A549 treated with CORT108297 at 1 μM for 4 hours (cell line): ENCODE data around the gene CCDC192. TPM values are rescaled to one million over a fixed set of nuclear protein-coding genes. Genes with fewer than 3 reads are reported as not detected.

Experiments used
- total RNA-seq: library from RNA; stranded (reverse); fragments of 200-300 nt; extraction: Qiagen RNA extraction; gene quantifications from 5 replicates; pipeline ENCODE4 v1.2.3, GENCODE V29; 2022

Gene CCDC192, protein sequence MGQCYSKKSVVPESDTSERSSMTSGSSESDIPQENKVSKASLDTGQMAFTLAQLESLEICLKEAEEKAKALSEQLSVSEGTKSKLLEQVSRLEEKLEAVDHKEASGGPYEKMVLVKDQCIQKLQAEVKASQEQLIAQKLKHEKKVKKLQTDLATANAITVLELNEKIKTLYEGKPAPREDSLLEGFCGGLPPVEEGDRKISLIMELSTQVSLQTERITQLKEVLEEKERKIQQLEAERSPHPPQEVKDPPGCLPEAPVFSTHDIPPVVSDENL
- not detected in 5 replicates for total RNA-seq

DNA sequence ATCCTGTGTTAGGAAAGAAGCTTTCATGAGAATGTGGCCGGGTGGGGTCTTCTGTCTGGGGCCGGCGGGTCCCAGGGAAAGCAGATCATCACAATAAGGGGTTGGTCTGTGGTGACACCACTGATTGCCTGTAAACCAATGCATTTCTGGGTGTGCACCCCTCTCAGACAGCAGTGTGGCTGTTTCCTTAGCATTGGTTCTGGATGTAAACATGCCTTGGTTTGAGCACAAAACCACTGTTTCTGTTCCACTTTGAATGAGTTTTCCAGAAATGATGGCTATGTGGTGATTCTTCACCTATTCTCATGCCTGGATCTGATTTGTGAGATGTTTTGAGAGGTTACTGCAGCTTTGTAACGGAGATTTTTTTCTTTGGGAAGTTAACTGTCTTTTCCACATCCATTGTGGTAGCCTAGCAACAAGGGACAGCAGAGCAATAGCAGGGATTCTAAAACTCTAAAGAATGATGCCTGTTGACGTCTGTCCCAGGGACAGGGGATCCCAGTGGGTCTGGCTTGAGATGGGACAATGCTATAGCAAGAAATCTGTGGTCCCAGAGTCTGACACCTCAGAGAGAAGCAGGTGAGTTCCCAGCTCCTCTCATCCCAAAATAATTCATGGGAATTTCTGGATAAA lies at the start of gene CCDC192:
TSS of gene CCDC192 (plus strand) at position 466 of the 636 bp plus-strand sequence. CDS start at position 521, 55 bp downstream.

Other genes with a start within 250 kb of the CCDC192 start
- gene PRRC1, start 185.8 kb upstream of the CCDC192 start, total RNA-seq: 41.9 to 52.4 TPM (median 49.5 TPM) in 5 replicates
- not detected in 5 replicates for gene CTXN3, start 54.3 kb upstream of the CCDC192 start, total RNA-seq